HL-60 (cell line): ENCODE data around the gene MEG3.

Experiments
- DNase-seq, 2 experiments: peaks; one replicate each; pipeline ENCODE4 v3.0.0-alpha.2; 2010 to 2020; ENCODE audit warnings: low read depth in 1 of 2, low spot score in 1 of 2
- H3K27ac ChIP-seq: fragments of 250-450 bp; sonication (Bioruptor Pico); replicated peaks from 2 replicates; pipeline ENCODE4 v1.5.1; 2020; ENCODE audit warnings: mild to moderate bottlenecking, moderate library complexity
- H3K27me3 ChIP-seq: fragments of 250-450 bp; sonication (Bioruptor Pico); 2 replicates; pipeline ENCODE4 v1.5.1; 2021; ENCODE audit warnings: mild to moderate bottlenecking, moderate library complexity; ENCODE audit not compliant: insufficient read depth, poor library complexity, severe bottlenecking
- H3K4me3 ChIP-seq: replicated peaks from 2 replicates; pipeline ENCODE4 v1.5.1; 2011; ENCODE audit warnings: mild to moderate bottlenecking, control low read depth, low read length; ENCODE audit not compliant: insufficient read depth
- CTCF ChIP-seq: IDR thresholded peaks from one replicate; pipeline ENCODE4 v1.5.1; 2011; ENCODE audit warnings: low read length, control low read depth, inconsistent platforms; ENCODE audit not compliant: insufficient read depth
- GABPA ChIP-seq: IDR thresholded peaks from 2 replicates; pipeline ENCODE4 v1.6.1; 2012; ENCODE audit warnings: low read depth
- POLR2AphosphoS5 ChIP-seq: IDR thresholded peaks from 2 replicates; pipeline ENCODE4 v1.6.1; 2012; ENCODE audit warnings: low read depth
- REST ChIP-seq: IDR thresholded peaks from 2 replicates; pipeline ENCODE4 v1.6.1; 2012; ENCODE audit warnings: low read depth; ENCODE audit not compliant: insufficient replicate concordance
- SPI1 ChIP-seq: IDR thresholded peaks from 2 replicates; pipeline ENCODE4 v1.6.1; 2012; ENCODE audit warnings: low read depth, mild to moderate bottlenecking, borderline replicate concordance

Gene MEG3

GRCh38 chr14:100844846-100845245 is 18.9 kb downstream of the MEG3 start:
- no peak for TF ChIP-seq SPI1
- TF ChIP-seq POLR2AphosphoS5 = no peak
- TF ChIP-seq CTCF = no peak
- no peak for TF ChIP-seq REST
- no peak for TF ChIP-seq GABPA
- no peaks in the 10 kb centered on the region for H3K27me3 ChIP-seq
- H3K27ac ChIP-seq = no peak overlapping the region
- no peak for DNase-seq
- no peak overlapping the region for H3K4me3 ChIP-seq

- no peak overlapping the region for H3K27ac ChIP-seq
- no peak overlapping the region for H3K4me3 ChIP-seq
- no peak for DNase-seq
- TF ChIP-seq POLR2AphosphoS5 = no peak
- no peak for TF ChIP-seq CTCF
- TF ChIP-seq REST = no peak
- no peak for TF ChIP-seq SPI1
- no peaks in the 10 kb centered on the region for H3K27me3 ChIP-seq
These were observed 19.4 kb downstream of the MEG3 start for GRCh38 chr14:100845341-100845740.

GRCh38 chr14:100846309-100846859 is 20.5 kb downstream of the MEG3 start:
- Histone ChIP-seq H3K4me3 (no peak overlapping the region), H3K27me3 (no peaks in the 10 kb centered on the region), H3K27ac (no peak overlapping the region)

More at GRCh38 chr14:100846309-100846859, 20.5 kb downstream of the MEG3 start:
- TF ChIP-seq REST (no peak), CTCF (no peak), POLR2AphosphoS5 (no peak), SPI1 (no peak), GABPA (no peak)
- DNase-seq = no peak
